ENCODE measurements around the gene USP22.
"Not testable (repeated sequence)": the region's sequence is repeated elsewhere in the genome, so short reads cannot be mapped to it uniquely, and the experiment has no call there.

USP22 gene

DNA sequence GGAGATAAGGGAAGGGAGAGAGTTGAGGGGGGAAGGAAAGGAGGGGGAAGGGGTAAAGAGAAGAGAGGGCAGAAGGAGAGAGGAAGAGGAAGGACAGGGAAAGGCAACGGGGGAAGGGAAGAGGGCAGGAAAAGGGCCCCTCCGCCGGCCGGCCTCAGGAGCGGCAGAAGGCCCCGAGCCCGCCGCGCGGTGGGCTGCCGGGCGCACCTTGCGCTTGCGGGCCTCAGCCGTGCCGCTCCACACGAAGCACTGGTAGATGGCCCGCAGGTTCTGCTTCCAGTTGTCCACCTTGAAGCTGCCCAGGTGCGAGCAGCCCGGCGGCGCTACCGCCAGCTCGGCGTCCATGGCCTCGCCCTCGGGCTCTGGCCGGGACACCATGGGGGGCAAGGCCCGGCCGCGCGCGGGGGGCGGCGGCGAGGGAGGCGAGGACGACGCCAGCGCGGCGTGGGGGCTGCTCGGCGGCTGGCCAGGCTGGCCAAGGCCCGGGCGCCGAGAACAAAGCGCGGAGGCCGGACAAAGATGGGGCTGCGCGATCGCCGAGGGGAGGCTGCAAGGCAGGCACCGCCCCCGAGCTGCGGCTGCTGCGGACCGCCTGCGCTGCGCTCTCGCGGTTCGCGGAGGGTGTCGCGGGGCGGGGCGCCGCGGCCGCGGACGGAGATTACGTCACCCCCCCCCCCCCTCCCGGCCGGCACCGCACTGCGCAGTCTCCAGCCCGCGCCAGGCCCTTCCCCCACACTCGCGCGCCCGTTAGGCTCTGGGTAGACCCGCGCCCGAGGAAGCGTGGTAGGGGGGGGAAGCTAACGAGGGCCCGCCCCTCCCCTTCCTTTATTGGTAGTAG is at the start of gene USP22:
Gene USP22 (minus strand): TSS at position 554 of the 838 bp plus-strand sequence. CDS start 176 bp downstream, at position 378.
- peak; percentile 96 for DNase-seq (ENCODE audit: low spot score)

DNA sequence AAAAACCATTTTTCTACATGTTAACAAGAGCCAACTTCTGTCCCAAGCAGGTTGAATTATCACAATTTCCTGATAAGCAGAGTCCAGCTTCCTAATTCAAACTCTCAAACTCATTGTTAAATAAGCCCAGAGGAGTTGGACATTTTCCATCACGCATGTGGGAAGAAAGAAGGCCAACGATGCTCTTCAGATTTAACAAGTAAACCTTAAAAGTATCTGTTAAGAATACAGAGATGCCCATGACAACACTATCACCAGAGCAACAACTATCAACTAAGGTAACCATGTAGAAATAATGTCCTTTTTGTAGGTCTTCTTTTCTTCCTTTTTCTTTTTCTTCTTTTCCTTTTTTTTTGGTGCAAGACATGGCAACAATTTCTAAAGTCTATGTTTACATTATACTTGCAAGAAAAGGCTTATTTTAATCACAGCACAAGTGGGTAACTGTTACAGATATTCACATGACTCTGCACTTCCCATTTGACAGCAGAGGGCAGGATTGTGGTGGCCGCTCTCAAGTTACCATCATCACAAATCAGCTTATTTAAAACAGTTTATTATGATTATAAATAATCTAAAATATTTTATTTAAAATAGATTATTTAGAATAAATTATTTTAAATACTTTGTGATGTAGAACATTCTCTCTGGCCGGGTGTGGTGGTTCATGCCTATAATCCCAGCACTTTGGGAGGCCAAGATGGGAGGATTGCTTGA is 48.2 kb upstream of the USP22 start:
- DNase-seq (ENCODE audit: low spot score), result no peak

- DNase-seq (ENCODE audit: low spot score), result no peak
Observed at GRCh38 chr17:21089933-21090901, 47.4 kb upstream of the USP22 start.

GRCh38 chr17:21089145-21089544 is 46.3 kb upstream of the USP22 start:
- DNase-seq (ENCODE audit: low spot score), result peak; percentile 40

DNA sequence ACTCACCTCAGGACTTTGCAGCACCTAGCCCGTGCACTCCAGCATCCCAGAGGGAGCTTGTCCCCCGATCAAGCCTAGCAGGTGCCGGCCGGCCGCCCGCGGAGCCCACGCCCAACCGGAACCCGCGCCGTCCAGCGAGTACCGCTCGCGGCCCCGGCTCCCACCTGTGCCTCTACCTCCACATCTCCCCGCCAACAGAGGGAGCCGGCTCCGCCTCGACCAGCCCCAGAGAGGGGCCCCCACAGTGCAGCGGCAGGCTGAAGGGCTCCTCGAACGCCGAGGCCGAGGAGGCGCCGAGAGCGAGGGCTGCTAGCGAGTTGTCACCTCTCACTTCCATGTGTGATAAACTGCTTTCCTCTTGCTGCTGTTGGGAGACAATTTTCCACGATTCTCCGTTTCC is 42.9 kb upstream of the USP22 start:
- DNase-seq (ENCODE audit: low spot score), result no peak

GRCh38 chr17:21085280-21085679 is 42.5 kb upstream of the USP22 start:
- not testable (repeated sequence) for DNase-seq (ENCODE audit: low spot score)

- no peak for DNase-seq (ENCODE audit: low spot score)
Observed at GRCh38 chr17:21082001-21082436, 39.2 kb upstream of the USP22 start.

GRCh38 chr17:21079196-21079595 is 36.4 kb upstream of the USP22 start:
- no peak for DNase-seq (ENCODE audit: low spot score)

DNA sequence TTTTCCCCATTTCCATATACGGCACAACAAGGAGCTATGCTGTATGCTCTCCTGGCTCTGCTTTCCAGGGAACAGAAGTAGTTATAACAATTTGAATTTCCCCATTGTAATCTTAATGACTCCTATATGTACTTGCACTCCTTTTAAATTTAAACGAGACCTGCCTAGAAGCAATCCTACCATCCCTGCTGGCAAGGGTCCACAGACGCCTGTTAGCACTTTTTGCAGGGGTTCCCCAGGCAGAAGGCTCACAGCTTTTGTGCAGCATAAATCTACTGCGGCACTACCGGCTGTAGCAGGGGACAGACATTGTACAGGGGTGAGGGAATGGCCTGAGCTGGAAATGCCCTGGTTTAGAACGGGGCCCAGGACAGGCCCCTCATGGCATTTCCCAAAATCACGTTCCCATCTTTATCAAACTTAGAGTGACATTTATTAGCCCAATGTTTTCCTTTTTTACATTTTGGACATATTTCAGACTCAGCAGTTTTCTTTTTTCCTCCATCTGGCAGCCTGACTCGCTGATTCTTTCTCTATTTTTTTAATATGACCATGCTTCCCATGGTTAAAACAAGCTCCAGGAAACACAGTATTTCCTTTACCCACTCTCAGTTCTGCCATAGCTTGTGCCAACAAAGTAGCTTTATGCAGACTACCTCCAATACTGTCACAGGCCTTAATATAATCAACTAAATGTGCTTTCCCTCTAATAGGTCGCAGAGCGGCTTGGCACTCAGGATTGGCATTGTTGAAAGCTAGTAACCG is 35.4 kb upstream of the USP22 start:
- no peak for DNase-seq (ENCODE audit: low spot score)

DNA sequence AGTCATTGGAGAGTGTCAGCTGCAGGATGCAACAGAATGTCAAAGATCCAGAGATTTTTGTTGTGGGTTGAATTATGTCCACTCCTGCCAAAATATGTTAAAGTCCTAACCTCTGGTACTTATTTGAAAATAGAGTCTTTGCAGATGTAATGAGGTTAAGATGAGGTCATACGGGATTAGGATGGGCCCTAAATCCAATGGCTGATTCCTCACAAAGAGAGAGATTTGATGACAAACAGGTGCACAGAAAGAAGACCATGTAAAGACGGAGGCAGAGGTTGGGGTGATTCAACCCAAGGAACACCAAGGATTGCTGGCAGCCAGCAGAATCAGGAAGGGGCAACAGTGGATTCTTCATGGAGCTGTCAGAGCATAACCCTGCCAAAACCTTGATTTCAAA is 34.5 kb upstream of the USP22 start:
- no peak for DNase-seq (ENCODE audit: low spot score)

- no peak for DNase-seq (ENCODE audit: low spot score)
Observed at GRCh38 chr17:21076242-21076641, 33.4 kb upstream of the USP22 start.

DNA sequence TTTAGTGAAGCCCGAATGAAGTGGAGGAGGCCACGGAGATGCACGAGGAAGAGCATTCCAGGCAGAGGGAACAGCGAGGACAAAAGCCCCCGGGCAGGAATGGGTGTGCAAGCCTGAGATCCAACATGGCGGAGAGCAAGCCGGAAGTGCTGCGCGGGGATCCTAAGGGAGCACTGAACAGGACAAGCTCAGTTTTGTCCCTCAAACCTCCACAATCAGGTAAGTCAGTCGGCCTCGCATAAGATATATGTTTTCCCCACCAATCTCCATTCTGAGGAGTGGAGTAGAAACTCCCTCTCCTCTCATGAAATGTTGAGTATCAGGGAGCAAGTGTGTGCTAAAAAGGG is 32.9 kb upstream of the USP22 start:
- DNase-seq (ENCODE audit: low spot score), result no peak

DNA sequence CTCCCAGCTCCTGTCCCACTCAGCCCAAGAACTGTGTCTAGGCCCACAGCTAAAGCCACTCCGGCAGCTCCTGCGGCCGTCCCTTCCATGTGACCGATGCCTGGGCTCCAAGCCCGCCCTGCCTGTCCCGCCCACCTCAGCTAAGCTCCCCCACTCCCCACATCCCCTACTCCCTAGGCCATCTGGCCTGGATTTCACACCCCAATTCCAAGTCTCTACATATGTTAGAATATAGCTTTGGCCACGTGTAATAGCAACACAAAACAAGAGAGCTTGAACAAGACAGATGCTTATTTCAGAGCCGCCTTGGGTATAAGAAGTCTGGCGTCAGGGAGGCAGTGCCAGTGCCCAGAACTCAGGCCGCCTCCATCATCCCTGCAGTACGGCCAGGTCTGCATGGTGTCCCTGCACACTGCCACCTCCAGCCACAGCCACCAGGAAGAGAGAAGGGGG is 30.0 kb upstream of the USP22 start:
- no peak for DNase-seq (ENCODE audit: low spot score)

DNA sequence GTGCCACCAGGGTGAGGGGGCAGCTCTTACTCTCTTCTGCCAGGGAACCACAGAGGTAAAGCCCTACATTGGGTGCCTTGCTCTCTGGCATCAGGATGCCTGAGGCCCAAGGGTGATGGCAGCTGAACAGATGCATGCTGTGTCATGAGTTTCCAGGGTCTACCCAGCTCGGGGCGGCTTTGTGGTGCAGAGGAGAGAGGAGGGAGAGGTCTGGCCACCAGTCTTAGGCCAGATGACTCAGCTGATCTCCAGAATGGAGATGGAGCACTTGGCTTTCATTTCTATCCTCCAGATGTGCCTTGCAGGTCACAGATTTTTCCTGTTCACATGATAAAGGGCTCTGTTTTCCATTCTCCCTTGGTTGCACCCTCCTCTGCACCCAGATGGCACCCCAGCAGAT is 23.6 kb upstream of the USP22 start:
- no peak for DNase-seq (ENCODE audit: low spot score)

DNA sequence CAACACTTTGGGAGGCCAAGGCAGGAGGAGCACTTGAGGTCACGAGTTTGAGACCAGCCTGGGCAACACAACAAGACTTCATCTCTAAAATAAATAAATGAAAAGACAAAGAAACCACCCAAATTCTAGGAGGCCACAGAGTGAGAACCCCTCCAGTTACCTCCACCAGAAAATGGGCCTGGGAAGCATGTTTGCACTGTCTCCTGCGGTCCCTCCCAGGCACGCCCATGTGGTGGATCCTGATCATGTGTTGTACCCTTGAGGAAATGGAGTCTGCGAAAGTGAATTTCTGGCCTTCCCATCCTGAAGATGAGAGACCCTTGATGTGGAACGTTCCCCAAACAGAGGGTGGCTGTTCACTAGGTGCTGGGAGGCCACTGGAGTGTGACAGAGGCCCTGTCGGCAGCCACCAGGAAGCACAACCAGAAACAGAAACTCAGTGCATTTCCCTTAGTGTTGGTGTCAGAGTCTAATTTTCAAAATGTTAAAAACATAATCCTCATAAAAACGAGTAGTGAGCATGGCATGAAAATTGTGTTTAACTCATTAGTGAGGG is 19.2 kb upstream of the USP22 start:
- DNase-seq (ENCODE audit: low spot score), result no peak

DNA sequence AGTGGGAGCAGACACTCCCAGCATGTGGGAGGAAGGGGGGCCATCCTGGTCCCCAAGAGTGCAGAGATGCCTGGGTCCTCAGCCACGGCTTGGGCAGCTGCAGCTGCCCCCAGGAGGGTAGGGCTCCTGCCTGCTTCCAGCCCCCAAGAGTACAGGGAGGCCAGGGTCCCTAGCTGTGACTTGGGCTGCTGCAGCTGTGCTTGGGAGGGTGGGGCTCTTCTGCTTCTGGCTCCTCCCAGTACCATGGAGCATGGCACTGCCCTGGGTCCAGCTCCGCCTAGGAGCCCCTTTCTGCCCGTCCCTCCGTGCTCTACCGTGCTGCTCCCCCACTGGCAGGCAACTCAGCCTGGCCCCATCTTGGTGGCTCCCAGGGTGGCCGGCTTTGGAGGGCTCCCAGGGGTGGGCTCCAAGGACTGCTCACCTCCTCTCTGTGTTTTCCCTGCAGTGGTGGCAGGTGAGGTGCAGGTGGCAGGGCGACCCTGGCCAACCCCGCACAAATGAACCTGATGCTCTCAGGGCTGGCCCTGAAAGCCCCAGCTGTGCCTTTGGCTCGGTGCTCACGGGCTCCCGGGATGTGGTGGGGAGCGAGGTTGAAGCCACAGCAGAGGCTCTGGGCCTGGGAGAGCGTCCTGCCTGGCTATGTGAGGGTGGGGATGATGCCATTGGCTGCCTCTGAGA is 18.5 kb upstream of the USP22 start:
- DNase-seq (ENCODE audit: low spot score), result no peak

DNA sequence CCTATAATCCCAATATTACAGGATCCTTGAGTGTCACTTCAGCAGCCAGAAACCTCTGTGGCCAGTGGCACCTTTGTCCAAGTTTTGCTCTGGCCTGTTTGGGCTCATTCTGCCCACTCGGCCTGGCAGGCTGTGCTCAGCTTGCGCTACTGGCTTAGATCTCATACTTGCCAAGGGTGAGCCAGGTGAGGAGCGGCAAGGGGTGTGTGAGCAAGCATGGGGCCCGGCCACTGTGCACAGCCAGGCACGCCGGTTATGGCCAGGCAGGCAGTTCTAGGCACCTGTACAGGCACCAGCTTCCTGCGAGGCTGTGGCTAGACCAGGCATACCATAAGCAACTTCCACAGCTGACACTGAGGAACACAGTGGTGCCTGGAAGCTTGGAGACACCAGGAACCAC is 16.9 kb upstream of the USP22 start:
- DNase-seq (ENCODE audit: low spot score), result no peak

DNA sequence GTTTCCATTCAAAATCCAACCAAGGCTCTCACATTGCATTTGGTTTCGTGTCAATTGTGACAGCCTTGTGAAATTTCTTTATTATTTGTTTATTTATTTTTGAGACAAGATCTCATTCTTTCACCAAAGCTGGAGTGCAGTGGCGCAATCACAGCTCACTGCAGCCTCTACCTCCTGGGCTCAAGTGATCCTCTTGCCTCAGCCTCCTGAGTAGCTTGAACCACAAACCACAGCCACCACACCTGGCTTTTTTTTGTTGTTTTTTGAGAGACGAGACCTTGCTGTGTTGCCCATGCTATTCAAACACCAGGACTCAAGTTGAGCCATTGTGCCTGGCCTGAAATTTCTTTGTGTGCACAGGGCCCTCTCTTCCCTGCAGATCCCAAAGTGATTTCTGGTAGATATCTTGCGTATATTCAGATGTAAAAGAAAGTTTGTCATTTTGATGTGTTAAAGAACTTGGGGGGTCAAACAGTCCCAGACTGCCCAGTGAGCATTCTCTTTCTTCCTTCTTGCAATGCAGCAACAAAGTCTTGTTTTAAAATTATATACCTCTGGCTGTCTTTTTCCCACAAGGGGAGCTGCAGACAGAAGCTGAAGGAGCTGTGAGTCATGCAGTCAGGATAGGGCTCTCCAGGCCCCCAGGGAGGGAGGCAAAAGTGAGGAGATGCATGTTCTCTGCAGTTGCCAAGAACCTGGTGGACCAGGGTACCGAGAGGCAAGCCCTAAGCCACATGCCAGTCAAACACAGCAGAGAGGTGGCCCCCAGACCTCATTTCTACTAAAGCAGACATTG is 15.5 kb upstream of the USP22 start:
- no peak for DNase-seq (ENCODE audit: low spot score)

DNA sequence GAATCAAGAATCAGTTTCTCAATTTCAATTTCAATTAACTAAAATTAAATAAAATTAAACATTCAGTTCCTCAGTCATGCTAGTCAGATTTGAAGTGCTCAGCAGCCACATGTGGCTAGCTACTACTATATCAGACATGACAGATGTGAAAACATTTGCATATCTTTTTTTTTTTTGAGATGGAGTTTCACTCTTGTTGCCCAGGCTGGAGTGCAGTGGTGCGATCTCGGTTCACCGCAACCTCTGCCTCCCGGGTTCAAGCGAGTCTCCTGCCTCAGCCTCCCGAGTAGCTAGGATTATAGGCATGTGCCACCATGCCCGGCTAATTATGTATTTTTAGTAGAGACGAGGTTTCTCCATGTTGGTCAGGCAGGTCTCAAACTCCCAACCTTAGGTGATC is 10.2 kb upstream of the USP22 start:
- not testable (repeated sequence) for DNase-seq (ENCODE audit: low spot score)

GRCh38 chr17:21049457-21049856 is 6.6 kb upstream of the USP22 start:
- no peak for DNase-seq (ENCODE audit: low spot score)

Measured in AG08396 (cell line).